HG03039 (cell line): ENCODE measurements around the gene VSTM2L.

Experiments
- ATAC-seq: cut with Tn5 transposase; IDR thresholded peaks from one replicate; pipeline ENCODE4 v1.9.1; 2021; ENCODE audit warnings: mild to moderate bottlenecking, moderate library complexity; ENCODE audit not compliant: unreplicated experiment

Gene VSTM2L

DNA sequence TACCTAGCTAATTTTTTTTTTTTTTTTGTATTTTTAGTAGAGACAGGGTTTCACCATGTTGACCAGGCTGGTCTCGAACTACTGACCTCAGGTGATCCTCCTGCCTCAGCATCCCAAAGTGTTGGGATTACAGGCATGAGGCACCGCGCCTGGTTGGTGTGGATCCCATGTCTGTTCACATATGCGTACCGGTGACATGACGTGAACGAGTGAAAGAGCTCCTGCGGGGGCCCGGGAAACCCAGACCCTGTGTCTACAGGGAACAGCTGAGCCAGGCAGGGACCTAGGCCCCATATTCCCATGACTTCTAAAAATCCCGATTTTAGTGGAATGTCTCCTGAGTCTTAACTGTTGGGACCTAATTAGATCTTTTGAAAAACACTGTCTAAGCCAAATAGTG lies 33.1 kb downstream of the VSTM2L start:
- no peak for ATAC-seq

DNA sequence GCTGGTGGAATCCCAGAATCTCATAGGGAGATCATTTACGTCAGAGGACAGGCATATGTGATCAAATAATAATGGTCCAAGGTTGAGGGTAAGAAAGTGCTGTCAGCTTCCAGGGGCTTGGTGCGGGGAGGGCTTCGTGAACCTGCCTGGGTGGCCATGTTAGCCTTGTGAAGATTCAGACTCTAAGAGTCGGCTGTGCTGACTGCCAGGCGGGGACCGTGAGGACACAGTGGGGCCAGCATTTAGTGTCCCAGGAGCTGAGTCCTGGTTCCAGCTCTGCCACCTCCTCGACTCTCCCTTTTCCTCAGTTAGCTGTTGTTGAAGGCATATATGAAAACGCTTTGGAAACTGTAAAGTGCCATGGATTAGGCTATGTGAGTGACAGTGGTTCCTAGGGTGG lies 33.5 kb downstream of the VSTM2L start:
- no peak for ATAC-seq

DNA sequence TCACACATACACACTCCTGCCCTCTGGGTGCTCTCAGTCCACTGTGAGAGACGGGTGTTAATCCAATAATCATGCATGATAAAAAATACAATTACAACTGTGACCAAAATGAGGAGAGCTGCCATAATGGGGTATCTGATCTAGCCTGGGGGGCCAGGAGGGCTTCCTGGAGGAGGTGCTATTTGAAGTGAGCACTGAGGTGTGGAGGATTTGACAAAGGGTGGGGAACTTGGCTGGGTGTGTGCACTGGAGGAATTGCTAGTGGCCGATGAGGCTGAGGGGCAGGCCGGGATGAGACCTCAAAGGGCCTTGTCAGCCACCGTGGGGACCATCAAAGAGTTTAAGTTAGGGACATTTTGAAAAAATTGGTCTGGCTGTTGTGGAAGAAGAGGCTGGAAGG lies 34.8 kb downstream of the VSTM2L start:
- no peak for ATAC-seq

DNA sequence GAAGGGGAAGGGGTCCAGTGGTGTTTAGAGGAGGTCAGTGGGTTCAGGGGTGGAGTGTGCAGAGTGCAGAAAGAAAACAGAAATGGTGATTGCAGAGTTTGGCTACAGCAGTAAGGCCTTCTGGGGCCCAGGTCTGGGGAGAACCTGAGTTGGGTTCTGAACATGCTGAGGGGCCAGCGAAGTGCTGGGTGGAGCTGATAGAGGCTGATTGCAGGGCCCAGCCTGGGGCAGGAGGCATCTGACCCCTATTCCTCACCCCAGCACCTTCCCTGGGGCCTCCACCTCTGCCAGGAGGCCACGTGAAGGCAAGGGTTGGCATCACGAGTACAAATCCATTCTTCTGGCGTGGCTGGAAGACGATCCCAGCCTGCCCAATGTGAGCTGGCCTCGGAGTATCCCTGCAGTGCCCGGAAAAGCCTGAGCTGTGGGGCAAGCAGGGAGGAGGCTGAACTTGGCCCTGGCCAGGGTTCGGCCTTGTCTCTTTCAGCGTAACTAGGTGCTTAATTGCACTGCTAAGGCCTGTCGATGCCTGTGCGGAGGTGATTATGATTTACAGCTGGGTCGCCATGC lies 35.3 kb downstream of the VSTM2L start:
- ATAC-seq: no peak

DNA sequence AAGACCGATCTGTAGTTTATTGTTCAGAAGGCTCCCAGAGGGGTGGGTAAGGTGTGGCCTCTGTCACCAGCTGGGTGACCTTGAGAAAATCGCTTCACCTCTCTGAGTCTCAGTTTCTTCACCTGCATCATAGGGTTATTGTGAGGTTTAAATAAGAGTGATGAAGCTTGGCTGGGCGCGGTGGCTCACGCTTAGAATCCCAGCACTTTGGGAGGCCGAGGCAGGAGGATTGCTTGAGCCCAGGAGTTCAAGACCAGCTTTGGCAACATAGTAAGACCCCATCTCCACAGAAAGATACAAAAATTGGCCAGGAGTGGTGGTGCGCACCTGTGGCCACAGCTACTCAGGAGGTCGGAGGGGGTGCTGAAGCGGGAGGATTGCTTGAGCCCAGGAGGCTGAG lies 36.0 kb downstream of the VSTM2L start:
- ATAC-seq: no peak

DNA sequence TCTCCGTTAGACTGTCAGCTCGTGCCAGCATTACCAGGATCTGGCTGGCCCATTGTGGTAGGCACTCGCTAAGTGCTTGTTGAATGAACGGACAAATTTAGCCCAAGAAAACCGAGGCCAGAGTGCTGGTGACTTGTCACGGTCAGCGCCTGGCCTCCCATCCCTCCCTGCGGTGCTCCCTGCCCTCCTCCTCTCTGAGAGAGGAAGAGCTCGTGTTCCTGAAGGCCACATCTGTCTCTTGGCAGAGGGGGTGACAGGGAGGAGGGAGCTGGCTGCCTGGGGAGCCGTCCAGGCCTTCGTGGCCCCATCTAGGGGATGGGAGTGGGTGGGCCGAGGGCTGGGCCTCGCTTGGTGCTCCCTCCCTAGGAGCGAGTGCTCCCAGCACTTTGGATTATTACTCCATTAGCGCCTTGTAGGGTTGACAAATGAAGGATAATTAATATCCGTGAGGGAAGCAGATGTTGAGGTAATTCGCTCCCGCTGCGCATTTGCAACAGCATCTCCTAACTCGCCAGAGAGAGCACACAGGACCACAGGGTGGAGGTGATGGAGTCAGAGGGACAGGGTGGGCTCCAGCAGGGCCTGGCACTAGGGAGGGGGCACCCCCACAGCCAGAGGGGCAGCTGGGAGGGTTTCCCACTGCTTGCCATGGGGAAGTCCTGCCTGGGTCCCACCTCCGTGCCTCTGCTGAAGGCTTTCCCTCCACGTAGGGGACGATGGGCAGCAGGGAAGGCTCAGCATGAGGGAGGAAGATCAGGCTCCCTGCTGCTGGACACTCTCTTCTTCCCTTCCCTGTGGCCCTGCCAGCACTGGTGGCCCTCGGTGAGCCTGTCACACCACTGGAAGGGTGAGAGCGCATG lies 37.0 kb downstream of the VSTM2L start:
- no peak for ATAC-seq

DNA sequence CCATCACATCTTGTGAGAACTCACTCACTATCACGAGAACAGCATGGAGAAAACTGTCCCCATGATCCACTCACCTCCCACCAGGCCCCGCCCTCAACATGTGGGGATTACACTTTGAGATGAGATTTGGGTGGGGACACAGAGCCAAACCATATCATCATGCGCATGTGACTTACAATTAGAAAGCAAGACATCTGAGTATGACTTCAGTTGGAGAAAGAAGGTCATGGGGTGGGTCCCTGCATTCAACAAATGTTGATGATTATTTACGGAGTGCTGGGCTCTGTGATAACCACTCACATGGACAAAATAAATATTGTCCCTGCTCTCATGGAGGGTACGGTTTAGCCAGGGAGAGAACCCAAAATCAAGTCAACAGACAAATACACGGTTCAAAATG lies 37.9 kb downstream of the VSTM2L start:
- no peak for ATAC-seq

DNA sequence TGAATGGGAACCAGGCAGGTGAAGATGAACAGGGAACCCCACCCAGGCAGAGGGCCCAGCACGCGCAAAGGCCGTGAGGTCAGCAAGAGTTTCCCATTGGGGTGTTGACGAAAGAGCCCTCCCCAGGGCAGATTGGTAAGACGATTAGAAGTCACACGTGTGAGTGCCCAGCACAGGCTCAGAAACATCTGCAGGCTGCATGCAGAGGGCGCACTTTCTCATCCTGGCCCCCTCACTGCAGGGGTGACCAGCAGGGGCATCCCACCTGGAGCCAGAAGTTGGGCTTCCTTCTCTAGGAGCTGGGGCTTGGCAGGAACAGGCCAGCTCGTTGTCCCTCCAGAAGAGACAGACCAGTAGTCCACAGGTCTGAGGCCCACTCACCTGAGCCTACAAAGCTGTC lies 38.4 kb downstream of the VSTM2L start:
- no peak for ATAC-seq

DNA sequence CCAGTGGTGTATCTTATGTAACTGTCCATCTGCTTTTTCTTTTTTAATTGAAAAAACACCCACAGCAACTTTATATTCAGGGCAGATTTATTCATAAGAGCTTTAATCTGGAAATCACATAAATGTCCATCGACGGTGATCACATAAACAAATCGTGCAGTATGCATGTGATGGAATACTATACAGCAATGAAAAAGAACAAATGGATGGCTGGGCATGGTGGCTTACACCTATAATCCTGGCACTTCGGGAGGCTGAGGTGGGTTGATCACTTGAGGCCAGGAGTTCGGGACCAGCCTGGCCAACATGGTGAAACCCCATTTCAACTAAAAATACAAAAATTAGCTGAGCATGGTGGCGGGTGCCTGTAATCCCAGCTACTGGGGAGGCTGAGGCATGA lies 39.1 kb downstream of the VSTM2L start:
- no peak for ATAC-seq

DNA sequence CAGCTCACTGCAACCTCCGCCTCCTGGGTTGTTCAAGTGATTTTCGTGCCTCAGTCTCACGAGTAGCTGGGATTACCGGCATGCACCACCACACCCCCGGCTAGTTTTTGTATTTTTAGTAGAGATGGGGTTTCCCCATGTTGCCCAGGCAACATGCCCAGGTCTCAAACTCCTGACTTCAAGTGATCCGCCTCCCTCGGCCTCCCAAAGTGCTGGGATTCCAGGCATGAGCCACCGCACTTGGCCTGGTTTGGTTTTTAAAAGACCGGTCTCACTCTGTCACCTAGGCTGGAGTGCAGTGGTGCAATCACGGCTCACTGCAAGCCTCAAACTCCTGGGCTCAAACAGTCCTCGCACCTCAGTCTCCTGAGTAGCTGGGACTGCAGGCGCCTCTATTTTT lies 40.1 kb downstream of the VSTM2L start:
- no peak for ATAC-seq

DNA sequence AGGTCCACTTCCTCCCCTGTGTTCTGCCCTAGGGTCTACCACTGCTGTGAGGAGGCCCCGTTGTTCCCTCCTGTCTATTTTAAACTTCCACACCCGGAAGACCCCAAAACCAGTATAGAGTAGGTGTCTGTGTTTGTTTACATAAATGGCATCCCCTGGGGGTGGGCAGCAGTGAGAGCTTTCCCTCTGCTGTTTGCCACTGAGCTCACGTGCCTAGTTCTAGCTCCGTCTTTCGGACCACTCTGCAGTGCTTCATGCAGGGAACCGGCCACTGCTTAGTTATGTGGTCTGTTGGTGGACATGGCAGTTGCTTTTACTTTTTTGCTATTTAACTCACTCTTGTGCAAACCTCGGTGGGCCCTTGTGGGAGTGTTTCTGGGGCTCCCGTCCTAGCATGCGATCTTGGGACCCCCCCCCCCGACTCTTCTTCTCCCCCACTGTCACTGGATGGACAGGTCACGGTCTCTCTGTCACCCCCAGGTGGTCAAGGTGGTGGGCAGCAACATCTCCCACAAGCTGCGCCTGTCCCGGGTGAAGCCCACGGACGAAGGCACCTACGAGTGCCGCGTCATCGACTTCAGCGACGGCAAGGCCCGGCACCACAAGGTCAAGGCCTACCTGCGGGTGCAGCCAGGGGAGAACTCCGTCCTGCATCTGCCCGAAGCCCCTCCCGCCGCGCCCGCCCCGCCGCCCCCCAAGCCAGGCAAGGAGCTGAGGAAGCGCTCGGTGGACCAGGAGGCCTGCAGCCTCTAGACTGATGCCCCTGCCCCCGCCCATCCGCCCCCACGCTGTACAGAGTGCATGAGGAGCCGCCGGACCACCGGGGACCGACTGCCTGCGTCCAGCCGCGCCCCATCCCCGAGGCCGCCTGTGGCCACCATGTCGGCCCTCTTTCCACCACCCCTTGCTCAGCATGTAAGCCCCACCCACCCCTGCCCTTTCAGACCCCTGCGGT lies 40.9 kb downstream of the VSTM2L start:
- no peak for ATAC-seq

DNA sequence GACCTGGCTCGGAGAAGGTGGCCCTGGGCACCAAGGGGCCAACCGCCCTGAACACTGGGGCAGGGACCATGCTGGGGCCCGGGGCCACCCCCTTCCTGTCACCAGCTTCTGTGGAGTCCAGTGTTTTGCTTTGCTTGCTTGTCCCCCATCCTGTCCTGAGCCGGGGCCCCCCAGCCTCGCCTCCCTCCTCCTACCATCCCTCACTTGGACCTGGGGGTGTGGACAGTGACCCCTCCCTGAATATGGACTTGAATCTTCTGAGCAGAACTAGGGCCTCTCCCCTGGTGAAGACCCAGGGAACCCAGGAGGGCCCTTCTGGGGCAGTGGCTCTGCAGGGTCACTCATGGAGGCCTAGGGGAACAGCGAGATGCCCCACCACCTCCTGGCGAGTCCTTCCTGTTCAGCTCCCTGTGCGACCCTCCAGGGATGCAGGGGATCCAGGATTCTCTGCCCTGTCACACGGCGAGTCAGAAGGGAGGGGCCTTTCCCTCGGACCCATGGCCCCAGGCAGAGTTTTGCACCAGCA lies 41.6 kb downstream of the VSTM2L start:
- ATAC-seq: no peak

DNA sequence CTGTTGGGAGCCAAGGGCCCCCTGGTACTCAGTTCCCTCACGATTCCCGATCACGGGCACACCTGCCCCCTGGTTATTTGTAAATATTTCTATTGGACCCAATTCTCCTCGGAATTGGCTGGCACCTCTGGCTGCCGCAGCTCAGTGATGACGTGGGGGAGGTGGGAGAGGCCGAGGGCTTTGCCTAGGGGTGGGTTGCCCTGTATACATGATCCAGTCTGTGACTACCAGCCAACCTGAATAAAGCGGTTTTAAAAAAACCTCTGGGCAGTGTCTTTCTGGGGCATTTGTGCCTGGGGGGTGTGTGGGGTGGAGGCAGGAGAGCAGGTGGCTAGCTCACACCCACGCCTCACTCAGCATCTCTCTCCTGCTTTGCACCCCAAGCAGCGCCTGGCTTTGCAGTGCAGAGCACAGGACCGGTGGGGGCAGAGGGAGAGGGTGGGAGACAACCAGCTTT lies 42.2 kb downstream of the VSTM2L start:
- no peak for ATAC-seq

DNA sequence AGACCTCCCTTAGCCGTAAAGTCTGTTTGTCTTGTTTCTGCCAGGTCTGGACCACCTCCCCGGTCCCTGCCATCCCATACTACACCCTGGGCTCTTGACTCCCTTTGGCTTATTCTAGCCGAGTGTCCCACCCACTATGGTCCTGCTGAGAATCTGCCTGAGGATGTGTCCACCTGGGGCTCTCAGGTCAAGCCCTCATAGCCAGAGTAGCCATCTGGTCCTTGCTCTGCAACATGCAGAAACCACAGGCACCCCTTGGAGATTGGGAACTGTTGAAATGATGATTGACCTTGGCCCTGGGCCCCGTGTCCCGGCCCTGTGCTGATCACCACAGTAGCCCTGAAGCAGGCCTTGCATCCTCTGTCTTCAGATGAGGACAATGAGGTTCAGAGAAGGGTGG lies 44.0 kb downstream of the VSTM2L start:
- no peak for ATAC-seq

DNA sequence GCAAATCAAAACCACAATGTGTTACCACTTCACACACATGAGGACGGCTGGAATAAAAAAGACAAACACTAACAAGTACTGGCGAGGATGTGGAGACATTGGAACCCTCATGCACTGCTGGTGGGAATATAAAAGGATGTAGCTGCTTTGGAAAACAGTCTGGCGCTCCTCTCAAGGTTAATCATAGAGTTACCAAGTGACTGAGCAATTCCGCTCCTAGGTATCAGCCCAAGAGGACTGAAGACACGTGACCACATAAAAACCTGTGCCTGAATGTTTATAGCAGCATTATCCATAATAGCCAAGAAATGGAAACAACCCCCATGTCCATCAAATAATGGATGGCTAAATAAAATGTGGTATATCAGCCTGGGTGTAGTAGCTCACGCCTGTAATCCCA lies 45.0 kb downstream of the VSTM2L start:
- no peak for ATAC-seq

DNA sequence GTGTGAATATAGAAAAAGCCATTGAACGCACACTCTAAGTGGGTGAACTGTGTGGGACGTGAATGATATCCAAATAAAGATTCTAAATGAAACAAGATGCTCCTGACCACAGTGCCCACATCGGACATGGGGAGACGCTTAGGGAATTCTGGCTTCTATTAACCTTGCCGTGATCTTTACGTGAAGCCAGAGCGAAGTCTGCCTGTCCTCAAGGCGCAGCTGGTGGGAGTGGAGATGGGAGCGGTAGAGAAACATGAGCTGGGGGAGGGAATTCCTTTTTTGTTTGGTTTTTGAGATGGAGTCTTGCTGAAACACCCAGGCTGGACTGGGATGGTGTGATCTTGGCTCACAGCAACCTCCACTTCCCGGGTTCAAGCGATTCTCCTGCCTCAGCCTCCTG lies 46.0 kb downstream of the VSTM2L start:
- no peak for ATAC-seq

DNA sequence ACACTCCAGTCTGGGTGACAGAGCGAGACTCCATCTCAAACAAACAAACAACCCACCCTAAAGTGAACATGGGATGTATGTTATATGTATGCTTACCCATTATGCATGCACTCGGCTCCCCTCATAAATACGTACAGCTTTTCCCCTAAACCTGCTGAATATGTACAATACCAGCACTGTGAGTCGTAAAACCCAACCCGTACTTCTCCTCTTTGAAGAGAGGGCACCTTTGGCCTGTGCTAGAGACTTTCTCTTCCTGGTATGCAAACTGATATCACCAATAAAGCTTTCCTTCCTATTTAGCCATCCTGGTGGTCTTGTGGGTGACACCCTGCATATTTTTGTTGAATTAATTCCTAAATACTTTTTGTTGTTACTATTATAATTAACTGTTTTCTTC lies 51.3 kb downstream of the VSTM2L start:
- ATAC-seq: no peak

DNA sequence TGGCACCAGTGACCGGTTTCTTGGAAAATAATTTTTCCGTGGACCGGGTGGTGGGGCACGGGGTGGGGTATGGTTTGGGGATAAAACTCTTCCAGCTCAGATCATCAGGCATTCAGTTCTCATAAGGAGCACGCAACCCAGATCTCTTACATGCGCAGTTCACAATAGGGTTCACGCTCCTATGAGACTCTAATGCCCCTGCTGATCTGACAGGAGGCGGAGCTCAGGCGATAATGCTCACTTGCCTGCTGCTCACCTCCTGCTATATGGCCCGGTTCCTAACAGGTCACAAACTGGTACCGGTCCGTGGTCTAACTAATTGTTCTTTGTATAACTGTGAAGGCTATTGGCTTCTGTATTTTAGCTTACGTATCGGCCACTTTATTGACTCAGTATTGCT lies 51.7 kb downstream of the VSTM2L start:
- no peak for ATAC-seq

DNA sequence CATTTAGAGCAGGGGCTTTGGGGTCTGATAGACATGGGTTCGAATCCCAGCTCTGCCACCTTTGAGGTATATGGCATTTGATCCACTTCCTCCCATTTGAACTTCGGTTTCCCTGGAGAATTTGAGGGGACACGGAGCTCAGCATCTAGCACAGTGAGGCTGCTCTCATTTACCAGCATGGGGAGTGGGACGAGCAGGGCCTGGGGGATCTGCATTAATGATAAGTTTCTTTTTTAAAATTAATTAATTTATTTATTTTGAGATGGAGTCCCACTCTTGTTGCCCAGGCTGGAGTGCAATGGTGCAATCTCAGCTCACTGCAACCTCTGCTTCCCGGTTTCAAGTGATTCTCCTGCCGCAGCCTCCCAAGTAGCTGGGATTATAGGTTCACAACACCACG lies 52.6 kb downstream of the VSTM2L start:
- no peak for ATAC-seq

DNA sequence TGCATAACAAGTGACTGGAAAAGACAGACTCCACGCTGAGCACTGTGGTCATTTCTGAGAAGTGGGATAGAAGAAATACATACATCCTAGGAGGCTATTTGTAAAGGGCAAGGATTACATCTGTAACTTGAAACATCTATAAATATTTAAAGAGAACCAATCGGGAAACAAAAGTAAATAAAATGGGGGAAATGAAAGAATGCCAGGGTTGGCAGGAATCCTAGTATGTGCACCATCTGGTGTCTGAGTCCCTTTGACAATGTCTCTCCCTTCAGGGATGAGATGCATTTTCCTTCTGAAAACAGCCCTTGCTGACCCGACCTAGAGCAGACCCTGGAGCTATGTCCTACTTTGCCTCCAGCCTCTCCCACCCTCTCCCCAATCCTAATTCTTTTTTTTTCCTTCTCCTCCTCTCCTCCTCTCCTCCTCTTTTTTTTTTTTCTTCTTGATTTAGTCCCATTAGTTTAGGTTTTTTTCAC lies 53.2 kb downstream of the VSTM2L start:
- no peak for ATAC-seq

DNA sequence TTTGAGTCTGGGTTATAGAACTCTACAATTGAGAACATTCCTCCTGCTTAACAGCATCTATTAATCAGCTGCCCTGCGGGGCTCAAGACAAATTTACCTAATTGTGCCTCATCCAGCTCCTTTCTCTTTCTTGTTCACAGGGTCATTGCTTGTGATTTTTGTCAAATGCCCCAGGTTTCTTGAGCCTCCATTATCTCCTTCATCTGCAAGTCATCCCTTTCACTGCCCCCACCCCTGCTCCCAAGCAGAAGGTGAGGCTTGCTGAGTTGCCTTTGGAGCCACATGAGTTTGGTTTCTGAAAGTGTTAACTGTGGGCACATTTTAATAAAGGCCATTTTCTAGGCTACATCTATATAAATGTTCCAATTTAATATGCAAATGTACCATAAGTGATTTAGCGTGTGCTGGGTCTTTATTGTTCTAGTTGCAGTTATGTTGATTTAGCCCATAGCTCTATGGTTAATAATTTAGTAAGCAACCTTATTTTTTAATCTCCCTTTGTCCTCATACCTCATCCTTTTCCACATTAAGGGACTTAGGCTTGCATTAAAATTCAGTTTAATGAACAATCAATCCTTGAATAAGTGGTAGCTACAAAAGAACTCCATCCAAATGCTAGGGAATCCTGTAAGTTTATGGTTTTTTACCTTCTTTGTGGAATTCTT lies 56.1 kb downstream of the VSTM2L start:
- no peak for ATAC-seq
